Activated T-helper 2 cell treated with anti-CD3 and anti-CD28 coated beads, Interferon-gamma antibody, Interleukin-2, Interleukin-4, amounts not matched to agents 10 μg/mL and 5 μg/mL and 100 μg/mL, durations not matched to agents 14 hours and 24 hours and 36 hours (primary cell): ENCODE data around the gene LAPTM4A. TPM values are rescaled to one million over a fixed set of nuclear protein-coding genes. Genes with fewer than 3 reads are reported as not detected.

ENCODE experiments used
- DNase-seq: peaks from one replicate; pipeline ENCODE4 v3.0.0; 2021; ENCODE audit warnings: low spot score
- H3K27ac Mint-ChIP-seq: one replicate; pipeline ENCODE4 v1.8.0; 2021; ENCODE audit warnings: mixed read lengths
- H3K27me3 Mint-ChIP-seq: one replicate; pipeline ENCODE4 v1.8.0; 2021; ENCODE audit warnings: low read depth, mixed read lengths
- H3K36me3 Mint-ChIP-seq: one replicate; pipeline ENCODE4 v1.8.0; 2021; ENCODE audit warnings: low read depth, mixed read lengths
- H3K4me1 Mint-ChIP-seq: one replicate; pipeline ENCODE4 v1.8.0; 2021; ENCODE audit warnings: low read depth, mixed read lengths
- H3K4me3 Mint-ChIP-seq: one replicate; pipeline ENCODE4 v1.8.0; 2021; ENCODE audit warnings: low read depth, mild to moderate bottlenecking, moderate library complexity, mixed read lengths
- H3K9me3 Mint-ChIP-seq: one replicate; pipeline ENCODE4 v1.8.0; 2021; ENCODE audit warnings: mixed read lengths
- intact Hi-C: fragments of 100-400 bp; cut with micrococcal nuclease; formaldehyde crosslinking; loops from one replicate; pipeline ENCODE4 v1.15.1; 2023
- total RNA-seq: library from RNA; stranded (reverse); gene quantifications from 2 replicates; pipeline ENCODE4 v1.2.3, GENCODE V29; 2022

LAPTM4A gene
- 26.9 and 27.3 TPM in 2 replicates for total RNA-seq

DNA sequence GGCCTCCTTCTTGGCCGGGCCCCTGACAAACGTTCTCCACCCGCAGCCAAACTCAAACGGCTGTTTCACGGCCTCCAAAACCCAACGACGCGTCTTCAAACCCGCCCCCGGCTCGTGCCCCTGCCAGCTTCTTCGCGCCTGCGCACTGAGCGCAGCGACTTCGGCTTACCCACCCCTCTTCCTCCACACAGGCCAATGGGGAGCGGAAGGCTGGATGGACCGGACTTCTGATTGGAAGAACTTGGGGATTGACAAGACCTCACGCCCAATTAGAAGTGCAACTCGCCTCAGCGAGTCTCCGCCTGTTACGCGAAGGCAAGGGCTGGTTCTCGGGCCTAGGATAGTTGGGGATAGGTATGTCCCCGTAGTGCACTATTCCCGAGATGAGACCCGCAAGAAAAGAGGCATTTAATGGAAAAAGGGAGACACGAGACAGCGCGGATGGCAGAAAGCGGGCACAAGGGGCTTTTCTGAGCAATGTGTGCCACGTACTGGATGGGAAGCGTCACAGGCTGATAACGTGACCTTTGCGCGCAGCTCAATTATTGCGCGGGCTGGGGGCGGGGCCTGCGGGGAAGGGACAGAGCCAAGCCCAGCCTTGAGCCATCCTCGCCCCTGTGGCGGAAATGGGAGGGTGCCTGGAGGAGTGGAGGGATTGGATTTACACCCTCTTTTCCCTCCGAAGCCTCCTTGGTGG lies at the start of gene LAPTM4A:
LAPTM4A (minus strand) TSS at position 97 of the 697 bp plus-strand sequence. CDS start 108 bp downstream, outside the sequence.
- Mint-ChIP-seq H3K27me3 (peaks cover 18% of the 10 kb centered on the region), H3K36me3 (no peaks in the 10 kb centered on the region), H3K9me3 (no peaks in the 10 kb centered on the region), H3K4me3 (no peak within 1 kb of the TSS), H3K27ac (no peak within 1 kb of the TSS), H3K4me1 (peaks cover 23% of the 10 kb centered on the region)
- DNase-seq: peak; percentile 98
- intact Hi-C loops: loop anchor here (1.0 to 5.0 kb wide), 6 partner anchors 37 to 703 kb away; partner anchors contain the start of genes HS1BP3, PUM2 and WDR35

DNA sequence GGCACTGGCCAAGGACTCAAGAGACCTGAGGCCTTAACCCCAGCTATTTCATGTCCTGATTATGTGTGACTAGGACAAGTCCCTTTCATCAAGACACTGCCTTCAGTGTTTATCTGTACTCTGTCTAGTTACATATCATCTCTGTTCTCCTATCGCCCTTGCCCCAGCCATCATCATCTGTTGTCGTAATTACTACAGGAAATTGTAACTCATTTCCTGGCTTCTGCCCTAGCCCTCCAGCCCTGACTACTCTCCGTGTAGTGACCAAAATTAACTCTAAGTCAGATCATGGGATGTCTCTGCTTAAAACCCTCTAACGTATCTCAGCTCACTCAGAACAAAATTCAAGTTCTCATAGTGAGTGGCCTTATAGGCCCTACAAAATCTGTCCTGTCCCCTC lies 49.3 kb upstream of the LAPTM4A start:
- peaks cover 8% of the 10 kb centered on the region for H3K4me1 Mint-ChIP-seq
- intact Hi-C loops: no loop called here
- H3K27me3 Mint-ChIP-seq: peaks cover 7% of the 10 kb centered on the region
- DNase-seq: no peak
- no peak overlapping the region for H3K27ac Mint-ChIP-seq
- no peak overlapping the region for H3K4me3 Mint-ChIP-seq
- peaks cover 11% of the 10 kb centered on the region for H3K9me3 Mint-ChIP-seq
- peaks cover 3% of the 10 kb centered on the region for H3K36me3 Mint-ChIP-seq

DNA sequence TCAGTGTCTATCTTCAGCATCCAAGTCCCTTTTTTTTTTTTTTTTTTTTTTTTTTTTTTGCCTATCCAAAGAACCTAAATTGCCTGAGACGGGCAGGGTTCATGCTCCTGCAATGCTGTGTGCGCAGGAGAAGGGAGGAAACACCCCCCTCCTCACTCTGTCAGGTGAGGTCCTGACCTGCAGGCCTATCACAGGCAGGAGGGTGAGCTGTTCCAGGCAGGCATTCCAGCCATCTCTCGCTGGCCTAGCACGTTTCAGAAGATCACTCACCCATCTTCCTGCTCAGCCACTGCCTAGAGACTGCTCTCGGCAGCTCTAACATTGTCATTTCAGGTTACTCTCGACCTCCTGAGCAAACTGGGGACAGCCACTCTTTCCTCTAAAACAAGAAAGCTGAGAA lies 48.4 kb upstream of the LAPTM4A start:
- H3K27ac Mint-ChIP-seq: no peak overlapping the region
- no peak overlapping the region for H3K4me3 Mint-ChIP-seq
- intact Hi-C loops: no loop called here
- peaks cover 7% of the 10 kb centered on the region for H3K27me3 Mint-ChIP-seq
- H3K36me3 Mint-ChIP-seq: peaks cover 3% of the 10 kb centered on the region
- H3K4me1 Mint-ChIP-seq: peaks cover 4% of the 10 kb centered on the region
- no peak for DNase-seq
- peaks cover 11% of the 10 kb centered on the region for H3K9me3 Mint-ChIP-seq

DNA sequence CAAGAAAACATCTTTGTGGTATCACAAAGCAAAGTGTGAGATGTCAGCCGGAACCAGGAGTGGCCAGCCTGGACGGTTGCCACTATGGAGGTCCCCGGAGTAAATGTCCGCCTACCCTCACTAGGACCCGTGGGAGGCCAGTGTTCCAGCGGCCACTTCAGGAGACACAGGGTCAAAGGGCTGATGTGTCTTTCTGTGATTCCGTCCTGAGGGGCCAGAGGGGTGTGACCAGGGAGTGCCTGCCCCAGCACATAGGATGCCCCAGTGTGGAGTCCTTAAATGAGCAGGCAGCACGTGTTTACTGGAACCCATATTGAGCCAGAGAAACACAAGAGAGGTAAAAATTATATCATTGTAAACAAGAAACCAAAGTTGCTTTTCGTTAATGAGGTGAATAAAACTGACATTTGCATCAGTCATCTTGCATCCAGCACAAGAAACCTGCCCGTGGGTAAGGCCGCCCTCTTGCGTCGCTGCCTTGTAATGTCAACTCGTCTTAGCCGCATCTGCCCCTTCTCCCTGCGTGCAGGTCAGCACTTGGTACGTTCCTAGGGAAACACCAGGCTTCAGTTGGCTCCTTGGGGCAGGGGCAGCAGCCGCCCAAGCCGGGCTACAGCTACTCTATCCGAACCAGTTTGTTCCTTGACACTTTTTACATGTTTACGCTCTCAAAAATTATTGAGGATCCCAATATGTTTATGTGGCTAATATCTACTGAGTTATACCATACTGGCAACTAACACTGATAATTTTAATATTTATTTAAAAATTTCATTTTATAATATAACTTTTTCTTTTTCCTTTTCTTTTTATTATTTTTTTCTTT lies 46.7 kb upstream of the LAPTM4A start:
- Mint-ChIP-seq H3K27ac (no peak overlapping the region), H3K36me3 (peaks cover 3% of the 10 kb centered on the region), H3K4me3 (no peak overlapping the region), H3K4me1 (peaks cover 4% of the 10 kb centered on the region), H3K9me3 (peaks cover 11% of the 10 kb centered on the region), H3K27me3 (peaks cover 10% of the 10 kb centered on the region)
- DNase-seq: peak; percentile 46
- intact Hi-C loops: loop anchor here (1.0 kb wide), 3 partner anchors 48 to 143 kb away; no protein-coding TSS in a partner anchor

- peaks cover 4% of the 10 kb centered on the region for H3K4me1 Mint-ChIP-seq
- H3K9me3 Mint-ChIP-seq: no peaks in the 10 kb centered on the region
- H3K27ac Mint-ChIP-seq: no peak overlapping the region
- H3K4me3 Mint-ChIP-seq: no peak overlapping the region
- intact Hi-C loops: no loop called here
- DNase-seq: no peak
- H3K27me3 Mint-ChIP-seq: peaks cover 5% of the 10 kb centered on the region
- no peaks in the 10 kb centered on the region for H3K36me3 Mint-ChIP-seq
These were observed 44.0 kb upstream of the LAPTM4A start for GRCh38 chr2:20095469-20095868.

- intact Hi-C loops: no loop called here
- Mint-ChIP-seq H3K27ac (no peak overlapping the region), H3K9me3 (no peaks in the 10 kb centered on the region), H3K4me1 (peaks cover 4% of the 10 kb centered on the region), H3K4me3 (no peak overlapping the region), H3K36me3 (no peaks in the 10 kb centered on the region), H3K27me3 (peaks cover 5% of the 10 kb centered on the region)
- DNase-seq: no peak
These were observed 43.5 kb upstream of the LAPTM4A start for GRCh38 chr2:20094955-20095354.

DNA sequence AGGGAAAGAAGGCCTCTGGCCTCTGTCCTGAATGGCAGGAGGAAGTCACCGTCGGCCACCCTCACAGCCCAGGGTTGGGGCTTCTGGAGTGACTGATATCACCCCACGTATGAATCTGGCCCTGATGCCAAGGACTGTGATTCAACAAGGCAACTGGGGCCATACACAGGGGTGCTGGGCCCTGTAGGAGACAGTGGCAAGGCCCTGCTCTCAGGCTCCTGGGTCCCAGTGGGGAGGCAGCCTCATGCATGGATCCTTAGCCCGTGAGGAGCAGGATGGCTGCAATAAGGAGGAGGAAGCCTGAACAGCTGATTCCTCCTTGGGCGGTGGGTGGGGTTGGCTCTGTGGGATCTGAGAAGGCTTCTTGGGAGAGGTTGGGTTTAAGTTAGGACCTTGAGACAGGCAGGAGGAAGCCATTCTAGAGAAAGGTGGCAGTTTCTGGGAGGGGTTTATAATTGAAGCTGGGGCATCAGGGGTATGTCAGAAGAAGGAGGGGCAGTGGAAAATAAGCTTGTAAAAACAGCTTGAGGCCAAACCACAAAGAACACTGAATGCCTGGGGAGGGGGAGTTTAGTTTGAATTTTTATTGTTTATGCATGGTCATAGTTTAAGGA lies 42.8 kb upstream of the LAPTM4A start:
- Mint-ChIP-seq H3K27me3 (peaks cover 5% of the 10 kb centered on the region), H3K36me3 (no peaks in the 10 kb centered on the region), H3K27ac (no peak overlapping the region), H3K9me3 (no peaks in the 10 kb centered on the region), H3K4me3 (no peak overlapping the region), H3K4me1 (peaks cover 4% of the 10 kb centered on the region)
- no peak for DNase-seq
- intact Hi-C loops: no loop called here

DNA sequence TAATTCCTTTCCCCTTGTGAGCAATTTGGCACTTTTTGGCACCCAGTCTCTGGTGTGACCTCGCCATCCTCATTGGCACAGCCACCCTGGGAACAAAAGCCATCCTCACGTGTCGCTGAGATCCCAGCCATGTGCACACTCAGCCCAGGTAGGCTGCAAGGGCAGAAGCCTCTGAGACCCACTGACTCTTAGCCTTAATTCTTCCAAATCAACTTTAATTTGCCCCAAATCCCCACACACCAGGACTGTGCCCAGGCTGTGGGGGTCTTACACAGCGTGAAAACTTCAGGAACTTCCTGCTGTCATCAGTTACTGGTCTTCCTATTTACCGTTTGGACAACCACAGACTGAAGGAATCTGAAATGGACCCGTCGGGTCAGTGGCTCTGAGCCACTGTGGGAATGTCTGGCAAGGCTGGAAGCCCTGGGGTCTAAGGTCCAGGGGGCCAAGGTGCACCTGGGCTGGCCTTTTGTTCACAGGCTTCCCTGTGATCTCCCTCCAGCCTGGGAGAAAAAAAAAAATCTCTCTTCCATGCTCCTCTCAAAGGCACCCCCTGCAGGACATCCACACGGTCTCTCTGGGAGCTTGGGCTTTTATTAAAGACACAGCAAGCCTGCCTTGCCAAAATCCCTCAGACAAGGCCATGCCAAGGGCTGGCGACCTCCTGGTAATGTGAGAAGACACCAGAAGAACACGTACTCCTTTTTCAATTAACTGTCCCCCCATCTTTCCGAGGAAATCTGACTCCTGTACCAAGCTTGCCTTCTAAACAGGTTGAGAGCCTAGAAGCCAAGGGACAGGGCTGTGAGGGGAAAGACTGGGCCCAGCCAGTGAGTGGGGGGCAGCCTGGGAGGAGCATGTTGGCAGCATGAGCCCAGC lies 42.1 kb upstream of the LAPTM4A start:
- no peak for DNase-seq
- intact Hi-C loops: no loop called here
- Mint-ChIP-seq H3K27ac (no peak overlapping the region), H3K27me3 (peaks cover 6% of the 10 kb centered on the region), H3K4me1 (peaks cover 4% of the 10 kb centered on the region), H3K36me3 (no peaks in the 10 kb centered on the region), H3K4me3 (no peak overlapping the region), H3K9me3 (no peaks in the 10 kb centered on the region)

DNA sequence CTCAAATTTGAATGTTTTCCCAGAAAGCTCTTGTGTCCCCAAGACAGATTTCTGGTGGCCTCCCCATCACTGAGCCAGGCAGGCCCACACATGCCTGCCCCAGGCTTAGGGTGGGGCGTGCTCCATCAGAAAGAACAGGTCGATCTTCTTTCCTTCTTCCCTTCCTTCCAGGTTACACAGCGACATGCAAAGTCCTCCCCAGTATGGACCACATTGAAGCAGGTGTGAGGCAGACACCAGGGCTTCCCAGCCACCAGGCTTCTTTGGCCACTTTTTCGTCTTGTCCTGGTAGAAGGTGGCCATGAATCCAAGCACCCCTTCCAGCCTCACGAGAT lies 41.4 kb upstream of the LAPTM4A start:
- Mint-ChIP-seq H3K27ac (no peak overlapping the region), H3K9me3 (no peaks in the 10 kb centered on the region)

DNA sequence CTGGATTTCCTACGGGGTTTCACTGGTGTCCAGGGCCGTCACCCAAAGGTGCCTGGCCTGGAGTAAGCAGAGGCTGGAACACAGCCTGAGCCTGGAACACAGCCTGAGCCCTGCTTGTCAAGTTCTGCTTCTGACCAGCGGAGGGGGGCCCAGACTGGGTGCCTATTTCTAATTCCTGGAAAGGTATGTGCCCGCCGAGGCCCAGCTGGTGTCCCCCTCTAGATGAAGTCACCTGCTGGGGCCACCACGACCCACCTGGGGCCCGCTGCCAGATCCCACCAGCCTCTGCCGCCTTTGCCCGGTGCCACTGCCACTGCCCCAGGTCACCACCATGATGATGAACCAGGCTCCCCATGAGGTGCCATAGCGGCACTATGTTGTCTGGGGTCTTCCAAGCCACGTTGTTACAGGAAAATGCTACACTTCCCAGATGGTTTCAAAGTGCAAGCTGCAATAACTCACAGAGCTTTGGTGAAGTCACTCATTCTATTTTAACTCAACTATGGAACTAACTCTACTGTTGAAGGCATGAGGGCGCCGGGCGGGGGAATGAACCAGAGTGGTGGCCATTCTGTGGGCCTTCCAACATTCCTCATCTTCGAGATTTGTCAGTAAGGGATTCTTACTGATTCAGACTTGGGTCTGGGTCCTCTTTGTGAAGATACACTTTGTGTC lies 40.9 kb upstream of the LAPTM4A start:
- Mint-ChIP-seq H3K27me3 (peaks cover 6% of the 10 kb centered on the region), H3K4me3 (no peak overlapping the region), H3K36me3 (no peaks in the 10 kb centered on the region), H3K9me3 (no peaks in the 10 kb centered on the region), H3K27ac (no peak overlapping the region), H3K4me1 (no peaks in the 10 kb centered on the region)
- intact Hi-C loops: no loop called here
- DNase-seq: no peak

More for the DNA sequence above, 41.4 kb upstream of the LAPTM4A start:
- intact Hi-C loops: no loop called here
- DNase-seq: no peak
- H3K27me3 Mint-ChIP-seq: peaks cover 8% of the 10 kb centered on the region
- peaks cover 1% of the 10 kb centered on the region for H3K4me1 Mint-ChIP-seq
- H3K4me3 Mint-ChIP-seq: no peak overlapping the region
- no peaks in the 10 kb centered on the region for H3K36me3 Mint-ChIP-seq

- Mint-ChIP-seq H3K4me3 (no peak overlapping the region), H3K9me3 (no peaks in the 10 kb centered on the region)
- intact Hi-C loops: no loop called here
These were observed 40.0 kb upstream of the LAPTM4A start for GRCh38 chr2:20091305-20091991.

More at GRCh38 chr2:20091305-20091991, 40.0 kb upstream of the LAPTM4A start:
- no peak for DNase-seq
- H3K27me3 Mint-ChIP-seq: peaks cover 6% of the 10 kb centered on the region
- H3K4me1 Mint-ChIP-seq: no peaks in the 10 kb centered on the region
- no peak overlapping the region for H3K27ac Mint-ChIP-seq
- H3K36me3 Mint-ChIP-seq: no peaks in the 10 kb centered on the region
